ENCODE results near the gene PLD1.
A peak's percentile ranks its signal among the peaks of the same experiment; 100 is the strongest.

The PLD1 gene

GRCh38 chr3:171727288-171727687 is 83.0 kb downstream of the PLD1 start:
- peaks cover 0 to 12% of the 10 kb centered on the region in 2 experiments; a peak in 1 of 3 replicates for H3K36me3 ChIP-seq (ENCODE audit: control insufficient read depth in 2 of 2, insufficient read depth in 1 of 2, low read length in 2 of 2)
- H3K4me1 ChIP-seq (ENCODE audit: control insufficient read depth, insufficient read depth, low read length): no peaks in the 10 kb centered on the region
- POLR2A ChIA-PET: no interaction called here
- H3K27ac ChIP-seq (ENCODE audit: extremely low read depth, low read depth, low read length): no peak overlapping the region
- no peaks in the 10 kb centered on the region for H3K9me3 ChIP-seq (ENCODE audit: control insufficient read depth, insufficient read depth, low read depth, low read length)
- CTCF ChIA-PET: no interaction called here
- TF ChIP-seq PATZ1 (tag by site-specific recombination; IDR thresholded peaks at IDR 0.05) (no peak), GFI1B (tag by site-specific recombination; IDR thresholded peaks at IDR 0.05) (no peak), ZNF677 (tag by site-specific recombination; IDR thresholded peaks at IDR 0.05) (peak; percentile 55; the same call in 1 of the 2 replicates)
- no peak overlapping the region for H3K4me3 ChIP-seq (ENCODE audit: low read depth, low read length)

GRCh38 chr3:171718493-171719185 is 91.6 kb downstream of the PLD1 start:
- no peaks in the 10 kb centered on the region for H3K36me3 ChIP-seq (ENCODE audit: control insufficient read depth in 2 of 2, insufficient read depth in 1 of 2, low read length in 2 of 2)

GRCh38 chr3:171715155-171715554 is 95.1 kb downstream of the PLD1 start:
- H3K9me3 ChIP-seq (ENCODE audit: control insufficient read depth, insufficient read depth, low read depth, low read length): no peaks in the 10 kb centered on the region
- H3K4me3 ChIP-seq (ENCODE audit: low read depth, low read length): no peak overlapping the region
- no peaks in the 10 kb centered on the region for H3K4me1 ChIP-seq (ENCODE audit: control insufficient read depth, insufficient read depth, low read length)
- H3K36me3 ChIP-seq (ENCODE audit: control insufficient read depth in 2 of 2, insufficient read depth in 1 of 2, low read length in 2 of 2): peaks cover 0 to 4% of the 10 kb centered on the region in 2 experiments; a peak in 1 of 3 replicates
- ChIA-PET POLR2A (no interaction called here), CTCF (interaction anchor here (0.9 to 1.0 kb wide), 2 partner anchors 12 to 50 kb away, joined by 3 to 5 read pairs; no protein-coding TSS in a partner anchor)
- H3K27ac ChIP-seq (ENCODE audit: extremely low read depth, low read depth, low read length): no peak overlapping the region
- TF ChIP-seq SETDB1 (IDR thresholded peaks at IDR 0.05; ENCODE audit: insufficient read length, low read length) (peak; percentile 37), ZNF280D (tag by site-specific recombination; IDR thresholded peaks at IDR 0.05) (peak; percentile 94), ZNF514 (tag by site-specific recombination; IDR thresholded peaks at IDR 0.05) (no peak)

More at GRCh38 chr3:171718493-171719185, 91.6 kb downstream of the PLD1 start:
- Histone ChIP-seq H3K9me3 (ENCODE audit: control insufficient read depth, insufficient read depth, low read depth, low read length) (no peaks in the 10 kb centered on the region), H3K4me1 (ENCODE audit: control insufficient read depth, insufficient read depth, low read length) (no peaks in the 10 kb centered on the region), H3K27ac (ENCODE audit: extremely low read depth, low read depth, low read length) (no peak overlapping the region), H3K4me3 (ENCODE audit: low read depth, low read length) (no peak overlapping the region)
- TF ChIP-seq SP7 (tag by site-specific recombination; IDR thresholded peaks at IDR 0.05) (no peak), ZBTB11 (tag by site-specific recombination; conservative IDR thresholded peaks at IDR 0.05; ENCODE audit: low read depth) (no peak), ZNF658 (tag by site-specific recombination; IDR thresholded peaks at IDR 0.05) (no peak), WT1 (tag by site-specific recombination; IDR thresholded peaks at IDR 0.05) (no peak)
- ChIA-PET CTCF (interaction anchor here (0.7 kb wide), 1 partner anchor 18 kb away, joined by 3 read pairs; no protein-coding TSS in a partner anchor), POLR2A (no interaction called here)

Data from HEK293 (cell line).